HEK293 (cell line): ENCODE data around the gene CRYGN.

Experiments used
- GLIS2 ChIP-seq: fragments of 450-650 bp; formaldehyde crosslinking; IDR thresholded peaks from 2 replicates; pipeline ENCODE4 v1.5.1; 2016; ENCODE audit warnings: missing biosample characterization, missing genetic modification characterization
- OSR2 ChIP-seq: fragments of 450-650 bp; formaldehyde crosslinking; IDR thresholded peaks from 2 replicates; pipeline ENCODE4 v1.5.1; 2016; ENCODE audit warnings: missing biosample characterization, missing genetic modification characterization
- TCF7L2 ChIP-seq: IDR thresholded peaks from 2 replicates; pipeline ENCODE4 v1.6.1; 2011; ENCODE audit warnings: low read depth, mild to moderate bottlenecking, inconsistent platforms, low read length, moderate library complexity, borderline replicate concordance
- ZBTB1 ChIP-seq: fragments of 450-650 bp; formaldehyde crosslinking; IDR thresholded peaks from 2 replicates; pipeline ENCODE4 v1.5.1; 2016; ENCODE audit warnings: missing biosample characterization, missing genetic modification characterization
- ZBTB20 ChIP-seq: fragments of 450-650 bp; formaldehyde crosslinking; IDR thresholded peaks from 2 replicates; pipeline ENCODE4 v1.5.1; 2016; ENCODE audit warnings: missing biosample characterization, missing genetic modification characterization
- ZBTB7A ChIP-seq: fragments of 450-650 bp; formaldehyde crosslinking; IDR thresholded peaks from 2 replicates; pipeline ENCODE4 v1.5.1; 2016; ENCODE audit warnings: low read depth, missing biosample characterization, missing genetic modification characterization
- ZIC2 ChIP-seq: fragments of 450-650 bp; formaldehyde crosslinking; IDR thresholded peaks from 2 replicates; pipeline ENCODE4 v1.5.1; 2016; ENCODE audit warnings: missing biosample characterization, missing genetic modification characterization
- ZNF133 ChIP-seq: fragments of 450-650 bp; formaldehyde crosslinking; IDR thresholded peaks from 2 replicates; pipeline ENCODE4 v1.5.1; 2016; ENCODE audit warnings: missing biosample characterization, missing genetic modification characterization
- ZNF138 ChIP-seq: fragments of 450-650 bp; formaldehyde crosslinking; IDR thresholded peaks from 2 replicates; pipeline ENCODE4 v1.5.1; 2016; ENCODE audit warnings: missing biosample characterization, missing genetic modification characterization, borderline replicate concordance
- ZNF221 ChIP-seq: fragments of 450-650 bp; formaldehyde crosslinking; IDR thresholded peaks from 2 replicates; pipeline ENCODE4 v1.5.1; 2017; ENCODE audit warnings: missing biosample characterization, missing genetic modification characterization, borderline replicate concordance
- ZNF292 ChIP-seq: fragments of 450-650 bp; formaldehyde crosslinking; IDR thresholded peaks from 2 replicates; pipeline ENCODE4 v1.5.1; 2016; ENCODE audit warnings: low read depth, missing biosample characterization, missing genetic modification characterization, borderline replicate concordance
- ZNF404 ChIP-seq: fragments of 450-650 bp; formaldehyde crosslinking; IDR thresholded peaks from 2 replicates; pipeline ENCODE4 v1.5.1; 2017; ENCODE audit warnings: missing biosample characterization, missing genetic modification characterization
- ZNF501 ChIP-seq: fragments of 450-650 bp; formaldehyde crosslinking; IDR thresholded peaks from 2 replicates; pipeline ENCODE4 v1.5.1; 2016; ENCODE audit warnings: missing biosample characterization, missing genetic modification characterization
- ZNF510 ChIP-seq: fragments of 450-650 bp; formaldehyde crosslinking; IDR thresholded peaks from 2 replicates; pipeline ENCODE4 v1.5.1; 2018; ENCODE audit warnings: mild to moderate bottlenecking, missing genetic modification characterization, missing biosample characterization; ENCODE audit not compliant: insufficient replicate concordance
- ZNF521 ChIP-seq: fragments of 450-650 bp; formaldehyde crosslinking; IDR thresholded peaks from 2 replicates; pipeline ENCODE4 v1.5.1; 2017; ENCODE audit warnings: missing biosample characterization, mild to moderate bottlenecking, missing genetic modification characterization
- ZNF555 ChIP-seq: fragments of 450-650 bp; formaldehyde crosslinking; conservative IDR thresholded peaks from 2 replicates; pipeline ENCODE4 v1.5.1; 2017; ENCODE audit warnings: missing biosample characterization, mild to moderate bottlenecking, missing genetic modification characterization, inconsistent platforms
- ZNF596 ChIP-seq: fragments of 450-650 bp; IDR thresholded peaks from 2 replicates; pipeline ENCODE4 v1.5.0; 2018; ENCODE audit warnings: missing biosample characterization, mild to moderate bottlenecking, missing genetic modification characterization, moderate library complexity
- ZNF624 ChIP-seq: fragments of 450-650 bp; formaldehyde crosslinking; IDR thresholded peaks from 2 replicates; pipeline ENCODE4 v1.5.1; 2017; ENCODE audit warnings: missing biosample characterization, missing genetic modification characterization
- ZNF701 ChIP-seq: fragments of 450-650 bp; formaldehyde crosslinking; IDR thresholded peaks from 2 replicates; pipeline ENCODE4 v1.5.1; 2016; ENCODE audit warnings: missing biosample characterization, missing genetic modification characterization
- ZXDB ChIP-seq: fragments of 450-650 bp; formaldehyde crosslinking; IDR thresholded peaks from 2 replicates; pipeline ENCODE4 v1.5.1; 2016; ENCODE audit warnings: missing biosample characterization, missing genetic modification characterization
- TF ChIP-seq, protein P1 (sequence below): fragments of 450-650 bp; formaldehyde crosslinking; IDR thresholded peaks from 2 replicates; pipeline ENCODE4 v1.5.1; 2016; ENCODE audit warnings: missing biosample characterization, missing genetic modification characterization
- TF ChIP-seq, protein P2 (sequence below): fragments of 450-650 bp; formaldehyde crosslinking; IDR thresholded peaks from 2 replicates; pipeline ENCODE4 v1.5.1; 2016; ENCODE audit warnings: missing biosample characterization, missing genetic modification characterization
- TF ChIP-seq, protein P3 (sequence below): fragments of 450-650 bp; formaldehyde crosslinking; IDR thresholded peaks from 2 replicates; pipeline ENCODE4 v1.5.1; 2016; ENCODE audit warnings: missing biosample characterization, missing genetic modification characterization
- TF ChIP-seq, protein P4 (sequence below): fragments of 450-650 bp; formaldehyde crosslinking; IDR thresholded peaks from 2 replicates; pipeline ENCODE4 v1.5.1; 2016; ENCODE audit warnings: missing biosample characterization, missing genetic modification characterization
- TF ChIP-seq, protein P5 (sequence below): fragments of 450-650 bp; formaldehyde crosslinking; IDR thresholded peaks from 2 replicates; pipeline ENCODE4 v1.5.1; 2016; ENCODE audit warnings: missing biosample characterization, missing genetic modification characterization, borderline replicate concordance

Gene CRYGN

DNA sequence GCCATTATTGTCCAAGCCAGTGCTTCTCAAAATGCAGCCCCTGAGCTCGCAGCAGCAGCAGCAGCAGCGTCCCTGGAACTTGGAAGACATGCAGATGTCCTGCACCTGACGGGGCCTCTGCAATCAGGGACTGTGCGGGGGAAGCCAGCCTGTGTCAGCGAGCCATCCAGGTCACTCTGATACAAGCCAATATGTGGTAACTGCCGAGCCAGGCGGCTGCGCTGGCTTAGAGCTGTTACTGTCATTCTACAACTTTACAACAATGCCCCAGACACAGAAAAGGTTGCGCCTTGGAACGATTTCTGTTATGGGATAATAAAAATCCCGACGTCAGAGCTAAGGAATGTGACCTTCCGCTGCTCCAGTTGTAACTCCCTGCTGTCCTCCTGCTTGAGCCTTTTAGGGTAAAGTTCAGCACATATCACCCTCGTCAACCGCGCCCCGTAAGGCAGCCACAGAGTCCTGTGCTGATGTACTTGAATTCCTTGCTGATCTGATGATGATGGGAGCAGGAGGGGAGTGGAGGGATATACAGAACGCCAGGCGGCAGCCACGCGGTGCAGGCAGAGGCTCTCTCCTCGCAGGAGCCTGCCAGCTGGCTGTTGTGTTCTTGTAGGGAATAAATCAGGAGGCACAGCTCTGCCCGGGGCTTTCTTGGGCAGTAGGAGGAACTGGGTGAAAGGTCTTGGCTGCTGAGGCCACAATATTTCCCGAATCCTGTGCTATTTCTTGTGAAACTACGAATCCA lies 20.0 kb upstream of the CRYGN start (continued):
- TF ChIP-seq, protein P1, sequence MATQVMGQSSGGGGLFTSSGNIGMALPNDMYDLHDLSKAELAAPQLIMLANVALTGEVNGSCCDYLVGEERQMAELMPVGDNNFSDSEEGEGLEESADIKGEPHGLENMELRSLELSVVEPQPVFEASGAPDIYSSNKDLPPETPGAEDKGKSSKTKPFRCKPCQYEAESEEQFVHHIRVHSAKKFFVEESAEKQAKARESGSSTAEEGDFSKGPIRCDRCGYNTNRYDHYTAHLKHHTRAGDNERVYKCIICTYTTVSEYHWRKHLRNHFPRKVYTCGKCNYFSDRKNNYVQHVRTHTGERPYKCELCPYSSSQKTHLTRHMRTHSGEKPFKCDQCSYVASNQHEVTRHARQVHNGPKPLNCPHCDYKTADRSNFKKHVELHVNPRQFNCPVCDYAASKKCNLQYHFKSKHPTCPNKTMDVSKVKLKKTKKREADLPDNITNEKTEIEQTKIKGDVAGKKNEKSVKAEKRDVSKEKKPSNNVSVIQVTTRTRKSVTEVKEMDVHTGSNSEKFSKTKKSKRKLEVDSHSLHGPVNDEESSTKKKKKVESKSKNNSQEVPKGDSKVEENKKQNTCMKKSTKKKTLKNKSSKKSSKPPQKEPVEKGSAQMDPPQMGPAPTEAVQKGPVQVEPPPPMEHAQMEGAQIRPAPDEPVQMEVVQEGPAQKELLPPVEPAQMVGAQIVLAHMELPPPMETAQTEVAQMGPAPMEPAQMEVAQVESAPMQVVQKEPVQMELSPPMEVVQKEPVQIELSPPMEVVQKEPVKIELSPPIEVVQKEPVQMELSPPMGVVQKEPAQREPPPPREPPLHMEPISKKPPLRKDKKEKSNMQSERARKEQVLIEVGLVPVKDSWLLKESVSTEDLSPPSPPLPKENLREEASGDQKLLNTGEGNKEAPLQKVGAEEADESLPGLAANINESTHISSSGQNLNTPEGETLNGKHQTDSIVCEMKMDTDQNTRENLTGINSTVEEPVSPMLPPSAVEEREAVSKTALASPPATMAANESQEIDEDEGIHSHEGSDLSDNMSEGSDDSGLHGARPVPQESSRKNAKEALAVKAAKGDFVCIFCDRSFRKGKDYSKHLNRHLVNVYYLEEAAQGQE (tag by site-specific recombination), result no peak
- no peak for TF ChIP-seq ZNF555 (tag by site-specific recombination)
- no peak for TF ChIP-seq ZNF138 (tag by site-specific recombination)
- TF ChIP-seq ZNF133 (tag by site-specific recombination), result no peak
- TF ChIP-seq ZNF501 (tag by site-specific recombination), result no peak; the same call in 1 of the 2 replicates
- no peak for TF ChIP-seq ZNF701
- peak; percentile 38; the same call in 1 of the 2 replicates for TF ChIP-seq GLIS2 (tag by site-specific recombination)
- TF ChIP-seq, protein P2, sequence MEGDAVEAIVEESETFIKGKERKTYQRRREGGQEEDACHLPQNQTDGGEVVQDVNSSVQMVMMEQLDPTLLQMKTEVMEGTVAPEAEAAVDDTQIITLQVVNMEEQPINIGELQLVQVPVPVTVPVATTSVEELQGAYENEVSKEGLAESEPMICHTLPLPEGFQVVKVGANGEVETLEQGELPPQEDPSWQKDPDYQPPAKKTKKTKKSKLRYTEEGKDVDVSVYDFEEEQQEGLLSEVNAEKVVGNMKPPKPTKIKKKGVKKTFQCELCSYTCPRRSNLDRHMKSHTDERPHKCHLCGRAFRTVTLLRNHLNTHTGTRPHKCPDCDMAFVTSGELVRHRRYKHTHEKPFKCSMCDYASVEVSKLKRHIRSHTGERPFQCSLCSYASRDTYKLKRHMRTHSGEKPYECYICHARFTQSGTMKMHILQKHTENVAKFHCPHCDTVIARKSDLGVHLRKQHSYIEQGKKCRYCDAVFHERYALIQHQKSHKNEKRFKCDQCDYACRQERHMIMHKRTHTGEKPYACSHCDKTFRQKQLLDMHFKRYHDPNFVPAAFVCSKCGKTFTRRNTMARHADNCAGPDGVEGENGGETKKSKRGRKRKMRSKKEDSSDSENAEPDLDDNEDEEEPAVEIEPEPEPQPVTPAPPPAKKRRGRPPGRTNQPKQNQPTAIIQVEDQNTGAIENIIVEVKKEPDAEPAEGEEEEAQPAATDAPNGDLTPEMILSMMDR (tag by site-specific recombination), result peak; percentile 69; the same call in 1 of the 2 replicates
- TF ChIP-seq, protein P3, sequence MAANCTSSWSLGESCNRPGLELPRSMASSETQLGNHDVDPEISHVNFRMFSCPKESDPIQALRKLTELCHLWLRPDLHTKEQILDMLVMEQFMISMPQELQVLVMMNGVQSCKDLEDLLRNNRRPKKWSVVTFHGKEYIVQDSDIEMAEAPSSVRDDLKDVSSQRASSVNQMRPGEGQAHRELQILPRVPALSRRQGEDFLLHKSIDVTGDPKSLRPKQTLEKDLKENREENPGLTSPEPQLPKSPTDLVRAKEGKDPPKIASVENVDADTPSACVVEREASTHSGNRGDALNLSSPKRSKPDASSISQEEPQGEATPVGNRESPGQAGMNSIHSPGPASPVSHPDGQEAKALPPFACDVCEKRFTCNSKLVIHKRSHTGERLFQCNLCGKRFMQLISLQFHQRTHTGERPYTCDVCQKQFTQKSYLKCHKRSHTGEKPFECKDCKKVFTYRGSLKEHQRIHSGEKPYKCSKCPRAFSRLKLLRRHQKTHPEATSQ (tag by site-specific recombination), result no peak
- TF ChIP-seq ZBTB20, result peak; percentile 69
- TF ChIP-seq ZNF624, result no peak
- TF ChIP-seq OSR2 (tag by site-specific recombination), result no peak
- TF ChIP-seq, protein P4, sequence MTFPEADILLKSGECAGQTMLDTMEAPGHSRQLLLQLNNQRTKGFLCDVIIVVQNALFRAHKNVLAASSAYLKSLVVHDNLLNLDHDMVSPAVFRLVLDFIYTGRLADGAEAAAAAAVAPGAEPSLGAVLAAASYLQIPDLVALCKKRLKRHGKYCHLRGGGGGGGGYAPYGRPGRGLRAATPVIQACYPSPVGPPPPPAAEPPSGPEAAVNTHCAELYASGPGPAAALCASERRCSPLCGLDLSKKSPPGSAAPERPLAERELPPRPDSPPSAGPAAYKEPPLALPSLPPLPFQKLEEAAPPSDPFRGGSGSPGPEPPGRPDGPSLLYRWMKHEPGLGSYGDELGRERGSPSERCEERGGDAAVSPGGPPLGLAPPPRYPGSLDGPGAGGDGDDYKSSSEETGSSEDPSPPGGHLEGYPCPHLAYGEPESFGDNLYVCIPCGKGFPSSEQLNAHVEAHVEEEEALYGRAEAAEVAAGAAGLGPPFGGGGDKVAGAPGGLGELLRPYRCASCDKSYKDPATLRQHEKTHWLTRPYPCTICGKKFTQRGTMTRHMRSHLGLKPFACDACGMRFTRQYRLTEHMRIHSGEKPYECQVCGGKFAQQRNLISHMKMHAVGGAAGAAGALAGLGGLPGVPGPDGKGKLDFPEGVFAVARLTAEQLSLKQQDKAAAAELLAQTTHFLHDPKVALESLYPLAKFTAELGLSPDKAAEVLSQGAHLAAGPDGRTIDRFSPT (tag by site-specific recombination), result no peak; the same call in 1 of the 2 replicates
- TF ChIP-seq TCF7L2, result no peak
- TF ChIP-seq ZIC2, result peak; percentile 69
- TF ChIP-seq ZNF596 (tag by site-specific recombination), result no peak
- TF ChIP-seq ZNF404 (tag by site-specific recombination), result no peak
- no peak for TF ChIP-seq ZNF510 (tag by site-specific recombination)
- no peak for TF ChIP-seq ZNF521 (tag by site-specific recombination)
- TF ChIP-seq ZNF292 (tag by site-specific recombination), result no peak
- TF ChIP-seq ZBTB1, result no peak
- TF ChIP-seq ZBTB7A (tag by site-specific recombination), result no peak
- TF ChIP-seq ZNF221, result no peak
- TF ChIP-seq, protein P5, sequence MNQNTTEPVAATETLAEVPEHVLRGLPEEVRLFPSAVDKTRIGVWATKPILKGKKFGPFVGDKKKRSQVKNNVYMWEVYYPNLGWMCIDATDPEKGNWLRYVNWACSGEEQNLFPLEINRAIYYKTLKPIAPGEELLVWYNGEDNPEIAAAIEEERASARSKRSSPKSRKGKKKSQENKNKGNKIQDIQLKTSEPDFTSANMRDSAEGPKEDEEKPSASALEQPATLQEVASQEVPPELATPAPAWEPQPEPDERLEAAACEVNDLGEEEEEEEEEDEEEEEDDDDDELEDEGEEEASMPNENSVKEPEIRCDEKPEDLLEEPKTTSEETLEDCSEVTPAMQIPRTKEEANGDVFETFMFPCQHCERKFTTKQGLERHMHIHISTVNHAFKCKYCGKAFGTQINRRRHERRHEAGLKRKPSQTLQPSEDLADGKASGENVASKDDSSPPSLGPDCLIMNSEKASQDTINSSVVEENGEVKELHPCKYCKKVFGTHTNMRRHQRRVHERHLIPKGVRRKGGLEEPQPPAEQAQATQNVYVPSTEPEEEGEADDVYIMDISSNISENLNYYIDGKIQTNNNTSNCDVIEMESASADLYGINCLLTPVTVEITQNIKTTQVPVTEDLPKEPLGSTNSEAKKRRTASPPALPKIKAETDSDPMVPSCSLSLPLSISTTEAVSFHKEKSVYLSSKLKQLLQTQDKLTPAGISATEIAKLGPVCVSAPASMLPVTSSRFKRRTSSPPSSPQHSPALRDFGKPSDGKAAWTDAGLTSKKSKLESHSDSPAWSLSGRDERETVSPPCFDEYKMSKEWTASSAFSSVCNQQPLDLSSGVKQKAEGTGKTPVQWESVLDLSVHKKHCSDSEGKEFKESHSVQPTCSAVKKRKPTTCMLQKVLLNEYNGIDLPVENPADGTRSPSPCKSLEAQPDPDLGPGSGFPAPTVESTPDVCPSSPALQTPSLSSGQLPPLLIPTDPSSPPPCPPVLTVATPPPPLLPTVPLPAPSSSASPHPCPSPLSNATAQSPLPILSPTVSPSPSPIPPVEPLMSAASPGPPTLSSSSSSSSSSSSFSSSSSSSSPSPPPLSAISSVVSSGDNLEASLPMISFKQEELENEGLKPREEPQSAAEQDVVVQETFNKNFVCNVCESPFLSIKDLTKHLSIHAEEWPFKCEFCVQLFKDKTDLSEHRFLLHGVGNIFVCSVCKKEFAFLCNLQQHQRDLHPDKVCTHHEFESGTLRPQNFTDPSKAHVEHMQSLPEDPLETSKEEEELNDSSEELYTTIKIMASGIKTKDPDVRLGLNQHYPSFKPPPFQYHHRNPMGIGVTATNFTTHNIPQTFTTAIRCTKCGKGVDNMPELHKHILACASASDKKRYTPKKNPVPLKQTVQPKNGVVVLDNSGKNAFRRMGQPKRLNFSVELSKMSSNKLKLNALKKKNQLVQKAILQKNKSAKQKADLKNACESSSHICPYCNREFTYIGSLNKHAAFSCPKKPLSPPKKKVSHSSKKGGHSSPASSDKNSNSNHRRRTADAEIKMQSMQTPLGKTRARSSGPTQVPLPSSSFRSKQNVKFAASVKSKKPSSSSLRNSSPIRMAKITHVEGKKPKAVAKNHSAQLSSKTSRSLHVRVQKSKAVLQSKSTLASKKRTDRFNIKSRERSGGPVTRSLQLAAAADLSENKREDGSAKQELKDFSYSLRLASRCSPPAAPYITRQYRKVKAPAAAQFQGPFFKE (tag by site-specific recombination), result no peak
- TF ChIP-seq ZXDB (tag by site-specific recombination), result peak; percentile 59
